Kidney (tissue), 22 donors: ENCODE data around the gene ACSM2A. TPM values are rescaled to one million over a fixed set of nuclear protein-coding genes. Genes with fewer than 3 reads are reported as not detected.
"Not testable (repeated sequence)": the region's sequence is repeated elsewhere in the genome, so short reads cannot be mapped to it uniquely, and the experiment has no call there.

ENCODE experiments used
- DNase-seq, 5 donors: peaks; one replicate each; pipeline ENCODE4 v3.0.0-alpha.2; 2013 to 2020
- FAIRE-seq: peaks from 2 replicates; lab custom pipeline; 2012; peaks lifted over from hg19 to GRCh38; lab: Jason Lieb, UNC
- H3K27ac ChIP-seq, 2 donors: one replicate each; pipeline ENCODE4 v1.7.0; 2013; ENCODE audit warnings: low read depth in 2 of 2, low read length in 2 of 2, inconsistent platforms in 1 of 2
- H3K27me3 ChIP-seq: one replicate; pipeline ENCODE4 v1.7.1; 2013; ENCODE audit warnings: low read length, inconsistent platforms; ENCODE audit not compliant: control insufficient read depth, insufficient read depth
- H3K36me3 ChIP-seq, 3 donors: one replicate each; pipeline versions ENCODE4 v1.7.0 to v1.7.1; 2013; ENCODE audit warnings: low read length in 3 of 3, control low read depth in 1 of 3, inconsistent platforms in 1 of 3; ENCODE audit not compliant: insufficient read depth in 3 of 3, control insufficient read depth in 2 of 3
- H3K4me1 ChIP-seq, 3 donors: one replicate each; pipeline versions ENCODE4 v1.7.0 to v1.7.1; 2013; ENCODE audit warnings: low read length in 3 of 3, inconsistent platforms in 1 of 3, low read depth in 1 of 3; ENCODE audit not compliant: control insufficient read depth in 2 of 3, insufficient read depth in 2 of 3
- H3K4me3 ChIP-seq, 3 donors: one replicate each; pipeline versions ENCODE4 v1.7.0 to v1.8.1; 2013; ENCODE audit warnings: low read length in 3 of 3, control low read depth in 1 of 3, inconsistent platforms in 1 of 3
- H3K9ac ChIP-seq, 3 donors: one replicate each; pipeline versions ENCODE4 v1.7.0 to v1.7.1; 2013; ENCODE audit warnings: low read length in 3 of 3, control low read depth in 1 of 3, inconsistent platforms in 1 of 3
- H3K9me3 ChIP-seq, 3 donors: one replicate each; pipeline versions ENCODE4 v1.7.0 to v1.7.1; 2013; ENCODE audit warnings: low read length in 3 of 3, control low read depth in 1 of 3, inconsistent platforms in 1 of 3; ENCODE audit not compliant: control insufficient read depth in 2 of 3, insufficient read depth in 1 of 3
- intact Hi-C: fragments of 100-400 bp; cut with DNase I; formaldehyde crosslinking; loops from one replicate; pipeline ENCODE4 v1.11.1; 2022
- long read RNA-seq, 10 donors: library from polyadenylated mRNA in 1 of 10; unstranded in 1 of 10; transcript quantifications; one replicate each; pipeline ENCODE4 v2.0.0 and lab custom pipeline, GENCODE V29; 2021 to 2026
- polyA plus RNA-seq: library from polyadenylated mRNA; stranded (reverse); fragments of 350-450 nt; fragmentation: Illumina TruSeq; extraction: RNeasy Lipid Tissue Mini Kit (QIAGEN cat#74804); gene quantifications from one replicate; pipeline ENCODE4 v1.2.3, GENCODE V29; 2014; ENCODE audit warnings: low read depth, low replicate concordance; ENCODE audit not compliant: insufficient read depth
- total RNA-seq: library from RNA; stranded (reverse); fragmentation: NEBNext Ultra II Directional; extraction: Animal tissue kit (Norgen Biotek cat#: 25700); gene quantifications from one replicate; pipeline ENCODE4 v1.2.1, GENCODE V29; 2021
- TF ChIP-seq, protein P1 (sequence below): IDR thresholded peaks from 3 replicates; pipeline ENCODE4 v1.5.1; 2012; ENCODE audit warnings: mild to moderate bottlenecking, moderate library complexity, borderline replicate concordance; ENCODE audit not compliant: insufficient read depth; ENCODE audit errors: extremely low read depth
- donor health status: control.
- donor health status: control.
- donor health status: control.
- donor health status: control.
- donor health status: control.
- donor health status: DM: yes; HTN: yes; CAD: no.
- donor health status: Normal renal cell carcinoma (clear cell type).

ACSM2A gene
- total RNA-seq (59.3 TPM), polyA plus RNA-seq (269 TPM)
- long read RNA-seq, donor 1, partial matches to known transcripts, result 0 of 5 reads
- long read RNA-seq, donor 1, other reads (novel, unspliced or antisense), result 0 of 5 reads
- long read RNA-seq, donor 2, transcript ACSM2A-209 (14 exons, 2,837 nt), result major isoform, 15 of 21 reads
- long read RNA-seq, donor 2, partial matches to known transcripts, result 0 of 21 reads
- long read RNA-seq, donor 2, other reads (novel, unspliced or antisense), result 0 of 21 reads
- long read RNA-seq, donor 3, transcript ACSM2A-215 (2 exons, 1,216 nt), result minor isoform, 14 of 94 reads
- long read RNA-seq, donor 3, transcript ACSM2A-209 (14 exons, 2,837 nt), result major isoform, 17 of 94 reads
- long read RNA-seq, donor 3, partial matches to known transcripts, result 33 of 94 reads
- long read RNA-seq, donor 3, other reads (novel, unspliced or antisense), result 28 of 94 reads
- long read RNA-seq, donor 4, transcript ACSM2A-209 (14 exons, 2,837 nt), result major isoform, 16 of 28 reads
- long read RNA-seq, donor 4, partial matches to known transcripts, result 8 of 28 reads
- long read RNA-seq, donor 4, other reads (novel, unspliced or antisense), result 0 of 28 reads
- long read RNA-seq, donor 5, result 0 reads
- long read RNA-seq, donor 6, transcript ACSM2A-209 (14 exons, 2,837 nt), result major isoform, 13 of 149 reads
- long read RNA-seq, donor 6, partial matches to known transcripts, result 127 of 149 reads
- long read RNA-seq, donor 6, other reads (novel, unspliced or antisense), result 6 of 149 reads
- long read RNA-seq, donor 7, transcript ACSM2A-203 (13 exons, 1,835 nt), result major isoform, 23 of 73 reads
- long read RNA-seq, donor 7, transcript ACSM2A-209 (14 exons, 2,837 nt), result minor isoform, 21 of 73 reads
- long read RNA-seq, donor 7, partial matches to known transcripts, result 2 of 73 reads
- long read RNA-seq, donor 7, other reads (novel, unspliced or antisense), result 25 of 73 reads
- long read RNA-seq, donor 8, partial matches to known transcripts, result 5 of 8 reads
- long read RNA-seq, donor 8, other reads (novel, unspliced or antisense), result 0 of 8 reads
- long read RNA-seq, donor 9, transcript ACSM2A-209 (14 exons, 2,837 nt), result major isoform, 6 of 8 reads
- long read RNA-seq, donor 9, partial matches to known transcripts, result 0 of 8 reads
- long read RNA-seq, donor 9, other reads (novel, unspliced or antisense), result 0 of 8 reads
- long read RNA-seq, donor 10, transcript ACSM2A-209 (14 exons, 2,837 nt), result major isoform, 13 of 66 reads
- long read RNA-seq, donor 10, transcript ACSM2A-215 (2 exons, 1,216 nt), result minor isoform, 9 of 66 reads
- long read RNA-seq, donor 10, partial matches to known transcripts, result 25 of 66 reads
- long read RNA-seq, donor 10, other reads (novel, unspliced or antisense), result 18 of 66 reads

DNA sequence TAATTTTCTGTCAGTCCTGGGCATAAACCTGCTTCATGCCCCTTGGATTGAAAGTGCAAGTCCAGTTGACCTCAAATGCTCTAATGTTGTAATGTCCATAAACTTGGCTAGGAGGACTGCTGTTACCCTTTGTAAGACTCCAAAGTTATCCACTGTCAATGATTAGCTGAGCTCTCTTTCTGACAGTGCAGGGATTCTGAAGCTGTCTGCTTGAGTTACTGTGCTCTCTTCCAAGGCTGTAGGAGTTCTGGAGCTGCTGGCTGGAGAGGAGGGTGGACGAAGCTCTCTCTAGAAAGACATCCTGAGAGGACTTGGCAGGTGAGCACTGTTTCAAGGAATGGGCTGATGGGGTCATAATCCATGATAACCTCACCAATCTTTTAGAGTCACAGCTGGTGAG, at the start of gene ACSM2A:
Gene ACSM2A (plus strand): TSS at position 158 of the 400 bp plus-strand sequence. CDS start 8,594 bp downstream, outside the sequence.
- FAIRE-seq, result peak; percentile 3
- H3K4me1 ChIP-seq, H3K9ac ChIP-seq, H3K27me3 ChIP-seq, intact Hi-C loops, H3K36me3 ChIP-seq, H3K9me3 ChIP-seq: not testable (repeated sequence)
- peak in 1 of 5 donors; percentile 12 for DNase-seq
- Histone ChIP-seq H3K27ac (peak within 1 kb of the TSS; percentile 47 to 71), H3K4me3 (peak within 1 kb of the TSS in 2 of 3 donors; percentile 59 to 64)

- Histone ChIP-seq H3K9me3 (no peaks in the 10 kb centered on the region), H3K4me3 (no peak overlapping the region), H3K36me3 (no peaks in the 10 kb centered on the region), H3K27me3 (no peaks in the 10 kb centered on the region), H3K4me1 (peaks cover 0 to 1% (median 0%) of the 10 kb centered on the region in 3 donors), H3K9ac (no peak overlapping the region), H3K27ac (no peak overlapping the region)
- TF ChIP-seq, protein P1, sequence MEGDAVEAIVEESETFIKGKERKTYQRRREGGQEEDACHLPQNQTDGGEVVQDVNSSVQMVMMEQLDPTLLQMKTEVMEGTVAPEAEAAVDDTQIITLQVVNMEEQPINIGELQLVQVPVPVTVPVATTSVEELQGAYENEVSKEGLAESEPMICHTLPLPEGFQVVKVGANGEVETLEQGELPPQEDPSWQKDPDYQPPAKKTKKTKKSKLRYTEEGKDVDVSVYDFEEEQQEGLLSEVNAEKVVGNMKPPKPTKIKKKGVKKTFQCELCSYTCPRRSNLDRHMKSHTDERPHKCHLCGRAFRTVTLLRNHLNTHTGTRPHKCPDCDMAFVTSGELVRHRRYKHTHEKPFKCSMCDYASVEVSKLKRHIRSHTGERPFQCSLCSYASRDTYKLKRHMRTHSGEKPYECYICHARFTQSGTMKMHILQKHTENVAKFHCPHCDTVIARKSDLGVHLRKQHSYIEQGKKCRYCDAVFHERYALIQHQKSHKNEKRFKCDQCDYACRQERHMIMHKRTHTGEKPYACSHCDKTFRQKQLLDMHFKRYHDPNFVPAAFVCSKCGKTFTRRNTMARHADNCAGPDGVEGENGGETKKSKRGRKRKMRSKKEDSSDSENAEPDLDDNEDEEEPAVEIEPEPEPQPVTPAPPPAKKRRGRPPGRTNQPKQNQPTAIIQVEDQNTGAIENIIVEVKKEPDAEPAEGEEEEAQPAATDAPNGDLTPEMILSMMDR, result no peak
- intact Hi-C loops, result no loop called here
- DNase-seq (no peak), FAIRE-seq (no peak)
Observed at GRCh38 chr16:20402651-20403050, 48.7 kb upstream of the ACSM2A start.

GRCh38 chr16:20404637-20405036, 46.7 kb upstream of the ACSM2A start, which contains the start of gene PDILT:
TSS of gene PDILT (minus strand) at chr16:20404737. CDS start at chr16:20399300, 5,437 bp downstream.
- no peak for DNase-seq
- Histone ChIP-seq H3K9me3 (no peaks in the 10 kb centered on the region), H3K36me3 (no peaks in the 10 kb centered on the region), H3K9ac (no peak within 1 kb of the TSS), H3K4me3 (no peak within 1 kb of the TSS), H3K27me3 (no peaks in the 10 kb centered on the region), H3K4me1 (no peaks in the 10 kb centered on the region), H3K27ac (no peak within 1 kb of the TSS)
- intact Hi-C loops, result no loop called here
- TF ChIP-seq, protein P1, result no peak
- no peak for FAIRE-seq
